Smooth muscle cell (in vitro differentiated cells): ENCODE data around the gene CALCA. TPM values are rescaled to one million over a fixed set of nuclear protein-coding genes. Genes with fewer than 3 reads are reported as not detected.

Experiments
- DNase-seq: peaks from one replicate; lab custom pipeline; 2025; ENCODE audit not compliant: unreplicated experiment; lab: John Stamatoyannopoulos, UW
- H2AFZ ChIP-seq: fragments of 200-600 bp; sonication (generic); 2 replicates; pipeline ENCODE4 v1.6.0; 2016; ENCODE audit warnings: antibody characterized with exemption, low read depth, mild to moderate bottlenecking
- H3F3A ChIP-seq: fragments of 200-600 bp; sonication (generic); 2 replicates; pipeline ENCODE4 v1.6.0; 2017; ENCODE audit warnings: antibody characterized with exemption, low read depth
- H3K27ac ChIP-seq: fragments of 200-600 bp; sonication (generic); 2 replicates; pipeline ENCODE4 v1.5.1; 2016; ENCODE audit warnings: low read depth, mild to moderate bottlenecking
- H3K27me3 ChIP-seq: fragments of 200-600 bp; sonication (generic); 2 replicates; pipeline ENCODE4 v1.6.1; 2016; ENCODE audit warnings: low read depth, mild to moderate bottlenecking
- H3K36me3 ChIP-seq: fragments of 200-600 bp; sonication (generic); 2 replicates; pipeline ENCODE4 v1.5.1; 2016; ENCODE audit warnings: low read depth
- H3K4me1 ChIP-seq: fragments of 200-600 bp; sonication (generic); 2 replicates; pipeline ENCODE4 v1.5.1; 2016; ENCODE audit warnings: low read depth
- H3K4me2 ChIP-seq: fragments of 200-600 bp; sonication (generic); 2 replicates; pipeline ENCODE4 v1.6.0; 2016; ENCODE audit warnings: mild to moderate bottlenecking
- H3K4me3 ChIP-seq: fragments of 200-600 bp; sonication (generic); 2 replicates; pipeline ENCODE4 v1.5.1; 2016; ENCODE audit warnings: mild to moderate bottlenecking
- H3K79me2 ChIP-seq: fragments of 200-600 bp; sonication (generic); 2 replicates; pipeline ENCODE4 v1.6.0; 2016; ENCODE audit warnings: low read depth, mild to moderate bottlenecking
- H3K9ac ChIP-seq: fragments of 200-600 bp; sonication (generic); 2 replicates; pipeline ENCODE4 v1.6.0; 2016; ENCODE audit warnings: low read depth
- H3K9me3 ChIP-seq: fragments of 200-600 bp; sonication (generic); replicated peaks from 2 replicates; pipeline ENCODE4 v1.5.1; 2016; ENCODE audit warnings: low read depth
- H4K20me1 ChIP-seq: fragments of 200-600 bp; sonication (generic); 2 replicates; pipeline ENCODE4 v1.6.0; 2016; ENCODE audit warnings: low read depth
- WGBS: methylation state at CpG from one replicate; pipeline ENCODE4 v1.1.7; 2016; ENCODE audit warnings: low lambda C conversion rate; 5-methylcytosine and 5-hydroxymethylcytosine counted together
- polyA plus RNA-seq: library from polyadenylated mRNA; unstranded; fragments of >200 nt; fragmentation: Nextera tagmentation; extraction: Ambion mirVana; gene quantifications from 2 replicates; pipeline ENCODE4 v1.2.1, GENCODE V29; 2016
- total RNA-seq: library from RNA; depleted of rRNA; stranded (reverse); fragments of >200 nt; gene quantifications from 2 replicates; pipeline ENCODE4 v1.2.3, GENCODE V29; 2014
- TF ChIP-seq, protein P1 (sequence below): fragments of 200-600 bp; sonication (generic); IDR thresholded peaks from 2 replicates; pipeline ENCODE4 v1.5.1; 2017; ENCODE audit warnings: borderline replicate concordance, mild to moderate bottlenecking, antibody characterized with exemption; ENCODE audit not compliant: insufficient read depth, poor library complexity, severe bottlenecking

The CALCA gene
- total and polyA plus RNA-seq, 2 experiments from 2014 or later = not detected

DNA sequence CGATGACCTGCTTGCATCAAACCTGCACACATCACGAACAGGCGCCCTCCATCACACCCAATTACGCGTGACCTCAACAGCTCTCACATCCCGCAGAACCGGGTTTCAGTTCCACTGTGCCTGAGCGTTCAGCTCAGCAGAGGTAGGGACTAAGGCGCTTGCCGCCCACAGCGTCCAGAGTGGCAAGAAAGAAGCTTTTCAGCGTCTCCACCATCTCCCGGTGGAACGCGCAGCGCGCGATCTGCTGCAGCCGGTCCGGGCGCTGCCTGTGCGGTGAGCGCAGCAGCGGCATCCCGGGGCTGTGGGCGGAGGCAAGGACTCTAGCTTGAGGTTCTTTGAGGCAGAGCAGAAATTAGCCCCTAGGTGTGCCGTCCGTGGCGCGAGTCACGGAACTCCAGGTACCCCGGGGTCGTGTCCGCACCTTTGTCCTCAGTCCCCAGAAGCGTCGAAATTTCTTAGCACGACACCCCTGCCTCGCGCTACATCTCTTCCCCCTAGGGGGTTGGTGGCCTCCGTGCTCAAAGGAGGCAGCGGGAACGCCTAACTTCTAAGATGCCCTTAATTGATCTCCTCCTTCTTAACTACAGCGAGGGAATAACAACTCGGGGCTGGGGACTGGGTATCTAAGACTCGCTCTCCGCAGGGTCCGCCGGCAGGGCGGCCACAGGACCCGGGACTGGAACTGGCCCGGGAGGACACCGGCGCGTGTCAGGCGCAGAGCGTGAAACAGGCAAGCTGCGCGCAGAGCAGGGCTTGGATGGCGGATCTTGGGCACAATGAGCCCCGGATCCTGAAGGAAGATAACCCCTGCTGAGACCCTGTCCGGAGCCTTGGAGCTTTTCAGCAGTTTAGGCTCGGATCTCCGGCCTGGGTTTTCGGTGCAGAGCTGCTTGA is 1.7 kb upstream of the CALCA start:
- H4K20me1 ChIP-seq = no peaks in the 10 kb centered on the region
- H3K4me3 ChIP-seq = peak overlapping the region; percentile 41
- no peak overlapping the region for H3K27ac ChIP-seq
- peak overlapping the region; percentile 22 for H2AFZ ChIP-seq
- H3K36me3 ChIP-seq = no peaks in the 10 kb centered on the region
- peaks cover 94% of the 10 kb centered on the region for H3K27me3 ChIP-seq
- H3K4me1 ChIP-seq = peaks cover 16% of the 10 kb centered on the region
- peak overlapping the region; percentile 85 for H3K4me2 ChIP-seq
- no peaks in the 10 kb centered on the region for H3K79me2 ChIP-seq
- no peak for DNase-seq
- TF ChIP-seq, protein P1, sequence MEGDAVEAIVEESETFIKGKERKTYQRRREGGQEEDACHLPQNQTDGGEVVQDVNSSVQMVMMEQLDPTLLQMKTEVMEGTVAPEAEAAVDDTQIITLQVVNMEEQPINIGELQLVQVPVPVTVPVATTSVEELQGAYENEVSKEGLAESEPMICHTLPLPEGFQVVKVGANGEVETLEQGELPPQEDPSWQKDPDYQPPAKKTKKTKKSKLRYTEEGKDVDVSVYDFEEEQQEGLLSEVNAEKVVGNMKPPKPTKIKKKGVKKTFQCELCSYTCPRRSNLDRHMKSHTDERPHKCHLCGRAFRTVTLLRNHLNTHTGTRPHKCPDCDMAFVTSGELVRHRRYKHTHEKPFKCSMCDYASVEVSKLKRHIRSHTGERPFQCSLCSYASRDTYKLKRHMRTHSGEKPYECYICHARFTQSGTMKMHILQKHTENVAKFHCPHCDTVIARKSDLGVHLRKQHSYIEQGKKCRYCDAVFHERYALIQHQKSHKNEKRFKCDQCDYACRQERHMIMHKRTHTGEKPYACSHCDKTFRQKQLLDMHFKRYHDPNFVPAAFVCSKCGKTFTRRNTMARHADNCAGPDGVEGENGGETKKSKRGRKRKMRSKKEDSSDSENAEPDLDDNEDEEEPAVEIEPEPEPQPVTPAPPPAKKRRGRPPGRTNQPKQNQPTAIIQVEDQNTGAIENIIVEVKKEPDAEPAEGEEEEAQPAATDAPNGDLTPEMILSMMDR = no peak
- H3K9me3 ChIP-seq = no peaks in the 10 kb centered on the region
- H3K9ac ChIP-seq = no peak overlapping the region
- 13% methylated on average over 64 of the region's 64 CpGs for WGBS
- no peaks in the 10 kb centered on the region for H3F3A ChIP-seq

DNA sequence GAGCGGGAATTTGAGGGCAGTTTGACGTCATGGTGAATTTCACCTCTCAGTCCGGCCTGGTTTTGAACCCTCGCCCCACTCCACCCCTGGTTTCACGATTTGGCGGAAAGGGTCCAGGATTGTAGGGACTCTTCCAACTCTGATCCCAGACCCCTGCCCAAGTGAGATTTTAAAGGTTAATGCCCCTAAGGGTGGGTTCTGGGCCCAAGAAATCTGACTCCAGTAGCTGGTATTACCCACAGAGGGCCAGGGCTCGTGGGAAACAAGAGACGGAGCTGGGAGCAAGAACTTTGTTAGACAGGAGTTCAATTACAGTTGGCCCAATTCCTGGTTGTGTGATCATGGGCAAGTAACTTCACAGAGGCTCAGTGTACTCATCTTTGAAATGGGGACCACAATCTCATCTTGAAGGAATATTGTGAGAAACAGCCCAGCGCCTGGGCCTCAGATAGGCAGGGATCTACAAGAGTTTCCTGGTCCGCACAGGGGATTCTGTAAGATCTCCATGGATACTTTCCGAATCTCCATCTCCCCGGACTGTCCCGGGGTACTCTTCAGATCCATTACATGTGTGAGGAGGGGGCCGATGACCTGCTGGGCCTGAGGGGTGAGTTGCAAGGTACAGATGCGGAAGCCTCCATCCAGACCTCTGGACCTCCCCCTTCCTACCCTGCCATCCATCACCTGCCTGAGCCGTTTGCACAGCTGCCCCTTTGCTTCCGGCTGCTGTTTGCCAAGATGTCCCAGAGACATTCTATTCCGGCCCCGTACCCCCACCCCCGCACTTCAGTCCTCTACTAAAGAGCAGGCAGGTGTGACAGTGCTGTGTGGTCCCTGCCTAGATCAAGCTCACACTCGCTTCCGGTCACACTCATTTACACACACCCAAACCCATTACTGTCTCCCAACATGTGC is 687 bp upstream of the CALCA start:
- Histone ChIP-seq H3K4me2 (no peak overlapping the region), H3K79me2 (no peaks in the 10 kb centered on the region), H3K4me1 (peaks cover 16% of the 10 kb centered on the region), H2AFZ (no peak overlapping the region), H3K9ac (no peak overlapping the region), H3F3A (no peaks in the 10 kb centered on the region), H3K9me3 (no peaks in the 10 kb centered on the region), H4K20me1 (no peaks in the 10 kb centered on the region), H3K36me3 (no peaks in the 10 kb centered on the region), H3K27me3 (peaks cover 97% of the 10 kb centered on the region), H3K27ac (no peak overlapping the region), H3K4me3 (no peak overlapping the region)
- WGBS = 60% methylated on average over 22 of the region's 22 CpGs
- TF ChIP-seq, protein P1 = no peak
- DNase-seq = no peak

DNA sequence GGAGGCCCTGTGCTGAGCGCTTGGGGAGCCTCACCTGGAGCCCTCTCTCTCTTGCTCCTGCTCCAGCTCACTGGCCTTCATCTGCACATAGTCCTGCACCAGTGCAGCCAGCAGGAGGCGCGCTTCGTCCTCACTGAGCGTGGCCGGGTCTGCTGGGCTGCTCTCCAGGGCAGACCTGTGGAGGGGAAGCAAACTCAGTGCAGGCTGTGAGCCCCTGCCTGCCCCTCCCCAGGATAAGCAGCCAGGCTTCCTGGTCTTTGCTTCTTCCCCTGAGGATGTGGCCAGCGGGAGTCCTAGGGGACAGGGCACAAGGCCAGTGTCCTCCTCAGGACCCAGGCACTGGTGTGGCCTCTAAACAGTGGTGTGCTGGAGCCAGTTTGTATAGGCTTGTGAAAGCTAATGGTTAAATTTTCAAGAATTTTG is 2.2 kb downstream of the CALCA start:
- DNase-seq = no peak
- TF ChIP-seq, protein P1 = peak; percentile 57
- Histone ChIP-seq H2AFZ (no peak overlapping the region), H3K9ac (no peak overlapping the region), H4K20me1 (no peaks in the 10 kb centered on the region), H3F3A (no peaks in the 10 kb centered on the region), H3K4me3 (no peak overlapping the region), H3K27ac (no peak overlapping the region), H3K79me2 (no peaks in the 10 kb centered on the region), H3K4me2 (no peak overlapping the region), H3K9me3 (no peaks in the 10 kb centered on the region), H3K36me3 (no peaks in the 10 kb centered on the region), H3K27me3 (peaks cover 80% of the 10 kb centered on the region), H3K4me1 (peaks cover 10% of the 10 kb centered on the region)
- WGBS = 14% methylated on average over 7 of the region's 7 CpGs
